ENCODE measurements around the gene HES5. TPM values are rescaled to one million over a fixed set of nuclear protein-coding genes. Genes with fewer than 3 reads are reported as not detected.
"Not testable (repeated sequence)": the region's sequence is repeated elsewhere in the genome, so short reads cannot be mapped to it uniquely, and the experiment has no call there.

The HES5 gene
- total and polyA plus RNA-seq, 2 of the 13 experiments (the other 11 are each of a cell fraction or from before 2014, with no cell fraction given): not detected

- intact Hi-C loops (cut with micrococcal nuclease; ENCODE audit: unreplicated experiment); CTCF ChIA-PET (ENCODE audit: low intra/inter-chr PET ratio, low total read pairs); H2AFZ ChIP-seq (ENCODE audit: low read length); H3K36me3 ChIP-seq (replicated peaks in 1 of 2; ENCODE audit: control insufficient read depth in 1 of 2, insufficient read depth in 2 of 2, low read length in 2 of 2); H3K9me3 ChIP-seq (ENCODE audit: low read length); H3K27me3 ChIP-seq (ENCODE audit: control insufficient read depth in 1 of 2, insufficient read depth in 2 of 2, low read length in 2 of 2); FAIRE-seq; BruUV-seq (replicated peaks); H3K27ac ChIP-seq (ENCODE audit: extremely low read length, insufficient read depth, low read length); H4K20me1 ChIP-seq (ENCODE audit: insufficient read depth, low read length); ATAC-seq; DNase-seq (ENCODE audit: low spot score); H3K79me2 ChIP-seq (ENCODE audit: insufficient read depth, low read length): not testable (repeated sequence)
- POLR2A ChIA-PET: interaction anchor here (1.6 to 2.6 kb wide), 2 partner anchors 12 to 136 kb away, joined by 4 to 16 read pairs; partner anchors contain the start of gene PEX10
- in situ Hi-C loops (cut with HindIII; ENCODE audit: extremely low pct_ligation_motif_present, low pct_unique_long_range_greater_than_20kb): loop anchor here (5.0 kb wide), 1 partner anchor 137 kb away; the partner anchor contains the start of gene PEX10
- peak overlapping the region; percentile 85; the same call in 1 of the 2 replicates for H3K4me2 ChIP-seq (ENCODE audit: low read depth, low read length)
- WGBS (ENCODE audit: low lambda C conversion rate): 83% methylated on average over 14 of the region's 28 CpGs
- H3K9ac ChIP-seq (ENCODE audit: insufficient read depth, low read depth, low read length): peak overlapping the region; percentile 64; the same call in 1 of the 2 replicates
- peak overlapping the region in 1 of 3 experiments; percentile 80; a peak in 1 of 6 replicates for H3K4me3 ChIP-seq (replicated peaks in 1 of 3; ENCODE audit: insufficient read depth in 1 of 3, low read depth in 2 of 3, low read length in 3 of 3)
- H3K4me1 ChIP-seq (ENCODE audit: insufficient read depth, low read length): peaks cover 59% of the 10 kb centered on the region
Observed at GRCh38 chr1:2549367-2550029, 19.4 kb upstream of the HES5 start.

GRCh38 chr1:2548068-2548589 lies 18.1 kb upstream of the HES5 start:
- in situ Hi-C loops (cut with HindIII; ENCODE audit: extremely low pct_ligation_motif_present, low pct_unique_long_range_greater_than_20kb): loop anchor here (5.0 kb wide), 1 partner anchor 136 kb away; the partner anchor contains the start of gene PEX10
- peak; percentile 51 for ATAC-seq
- Histone ChIP-seq H3K4me2 (ENCODE audit: low read depth, low read length) (peak overlapping the region; percentile 85), H3K9me3 (ENCODE audit: low read length) (no peaks in the 10 kb centered on the region), H3K4me3 (replicated peaks in 1 of 3; ENCODE audit: insufficient read depth in 1 of 3, low read depth in 2 of 3, low read length in 3 of 3) (peak overlapping the region in 2 of 3 experiments; percentile 64 to 80; a peak in 4 of 6 replicates), H3K36me3 (replicated peaks in 1 of 2; ENCODE audit: control insufficient read depth in 1 of 2, insufficient read depth in 2 of 2, low read length in 2 of 2) (no peaks in the 10 kb centered on the region), H3K27me3 (ENCODE audit: control insufficient read depth in 1 of 2, insufficient read depth in 2 of 2, low read length in 2 of 2) (0 out of 5 replicates have a peak, but pooled peaks cover 0 to under 1% of the 10 kb centered on the region in 2 experiments), H3K9ac (ENCODE audit: insufficient read depth, low read depth, low read length) (peak overlapping the region; percentile 76), H3K27ac (ENCODE audit: extremely low read length, insufficient read depth, low read length) (peak overlapping the region; percentile 55), H3K79me2 (ENCODE audit: insufficient read depth, low read length) (no peaks in the 10 kb centered on the region), H4K20me1 (ENCODE audit: insufficient read depth, low read length) (no peaks in the 10 kb centered on the region), H3K4me1 (ENCODE audit: insufficient read depth, low read length) (peaks cover 71% of the 10 kb centered on the region), H2AFZ (ENCODE audit: low read length) (no peak overlapping the region)
- FAIRE-seq: peak; percentile 30
- intact Hi-C loops (cut with micrococcal nuclease; ENCODE audit: unreplicated experiment): loop anchor here (1.0 kb wide), 1 partner anchor 134 kb away; no protein-coding TSS in a partner anchor
- no TSS peak for BruUV-seq (replicated peaks)
- WGBS (ENCODE audit: low lambda C conversion rate): 15% methylated on average over 15 of the region's 17 CpGs
- DNase-seq (ENCODE audit: low spot score): peak; percentile 66
- CTCF ChIA-PET (ENCODE audit: low intra/inter-chr PET ratio, low total read pairs): interaction anchor here (0.8 to 2.0 kb wide), 4 partner anchors 9 to 134 kb away, joined by 3 to 18 read pairs (median 6); no protein-coding TSS in a partner anchor
- POLR2A ChIA-PET: interaction anchor here (1.2 to 3.4 kb wide), 4 partner anchors 37 to 157 kb away, joined by 5 to 21 read pairs (median 10); partner anchors contain the start of genes MORN1, PEX10, PRXL2B and RER1
- TF ChIP-seq ZNF530 (CRISPR knock-in tag; IDR thresholded peaks at IDR 0.05; ENCODE audit: low read depth) (no peak), ZC3H13 (CRISPR knock-in tag; IDR thresholded peaks at IDR 0.05) (peak; percentile 27; the same call in 1 of the 2 replicates), EP300 (IDR thresholded peaks at IDR 0.05; ENCODE audit: low read depth in 2 of 2, low read length in 2 of 2) (no peak), EP300 (CRISPR knock-in tag; IDR thresholded peaks at IDR 0.05; ENCODE audit: borderline replicate concordance) (no peak), CENPT (CRISPR knock-in tag; IDR thresholded peaks at IDR 0.05; ENCODE audit: low read depth) (no peak), CREB3 (CRISPR knock-in tag; IDR thresholded peaks at IDR 0.05) (no peak), SMARCE1 (IDR thresholded peaks at IDR 0.05; ENCODE audit: borderline replicate concordance) (no peak), SNAPC2 (CRISPR knock-in tag; IDR thresholded peaks at IDR 0.05) (0 out of 2 replicates have a peak, but pooled peaks have one; percentile 20), MXD3 (CRISPR knock-in tag; IDR thresholded peaks at IDR 0.05) (no peak), KDM2A (CRISPR knock-in tag; IDR thresholded peaks at IDR 0.05; ENCODE audit: borderline replicate concordance, low read depth) (peak; percentile 68; the same call in 1 of the 2 replicates), ZNF20 (CRISPR knock-in tag; IDR thresholded peaks at IDR 0.05) (peak; percentile 77; the same call in 1 of the 2 replicates), SALL1 (CRISPR knock-in tag; IDR thresholded peaks at IDR 0.05) (peak; percentile 30), MED8 (CRISPR knock-in tag; IDR thresholded peaks at IDR 0.05; ENCODE audit: insufficient replicate concordance) (peak; percentile 15)

All from HepG2 (cell line).